Activated T-cell treated with anti-CD3 and anti-CD28 coated beads, Interleukin-2, amount 50 U/mL, for 4 hours (primary cell): ENCODE results near the gene PRKCD. TPM values are rescaled to one million over a fixed set of nuclear protein-coding genes. Genes with fewer than 3 reads are reported as not detected.

ENCODE experiments used
- ATAC-seq, 2 donors: fragments of 200-7000 bp; cut with Tn5 transposase; one replicate each; pipeline ENCODE4 v1.10.0; 2021
- DNase-seq: peaks from one replicate; pipeline ENCODE4 v3.0.0-alpha.2; 2020
- H3K27me3 Mint-ChIP-seq: one replicate; pipeline ENCODE4 v1.8.0; 2021; ENCODE audit warnings: low read depth, mixed read lengths
- H3K36me3 Mint-ChIP-seq: one replicate; pipeline ENCODE4 v1.8.0; 2022; ENCODE audit warnings: mixed read lengths; ENCODE audit not compliant: insufficient read depth
- H3K4me1 Mint-ChIP-seq: one replicate; pipeline ENCODE4 v1.8.0; 2021; ENCODE audit warnings: low read depth, mixed read lengths
- H3K4me3 Mint-ChIP-seq: one replicate; pipeline ENCODE4 v1.8.0; 2021; ENCODE audit warnings: mild to moderate bottlenecking, moderate library complexity, mixed read lengths
- H3K9me3 Mint-ChIP-seq: one replicate; pipeline ENCODE4 v1.8.0; 2021; ENCODE audit warnings: mixed read lengths
- total RNA-seq, 3 donors: library from RNA; stranded (reverse); gene quantifications; one replicate each; pipeline ENCODE4 v1.2.1, GENCODE V29; 2021

Gene PRKCD
- total RNA-seq, 3 donors from 2014 or later: 15.7 to 24.3 (median 19.1) TPM

DNA sequence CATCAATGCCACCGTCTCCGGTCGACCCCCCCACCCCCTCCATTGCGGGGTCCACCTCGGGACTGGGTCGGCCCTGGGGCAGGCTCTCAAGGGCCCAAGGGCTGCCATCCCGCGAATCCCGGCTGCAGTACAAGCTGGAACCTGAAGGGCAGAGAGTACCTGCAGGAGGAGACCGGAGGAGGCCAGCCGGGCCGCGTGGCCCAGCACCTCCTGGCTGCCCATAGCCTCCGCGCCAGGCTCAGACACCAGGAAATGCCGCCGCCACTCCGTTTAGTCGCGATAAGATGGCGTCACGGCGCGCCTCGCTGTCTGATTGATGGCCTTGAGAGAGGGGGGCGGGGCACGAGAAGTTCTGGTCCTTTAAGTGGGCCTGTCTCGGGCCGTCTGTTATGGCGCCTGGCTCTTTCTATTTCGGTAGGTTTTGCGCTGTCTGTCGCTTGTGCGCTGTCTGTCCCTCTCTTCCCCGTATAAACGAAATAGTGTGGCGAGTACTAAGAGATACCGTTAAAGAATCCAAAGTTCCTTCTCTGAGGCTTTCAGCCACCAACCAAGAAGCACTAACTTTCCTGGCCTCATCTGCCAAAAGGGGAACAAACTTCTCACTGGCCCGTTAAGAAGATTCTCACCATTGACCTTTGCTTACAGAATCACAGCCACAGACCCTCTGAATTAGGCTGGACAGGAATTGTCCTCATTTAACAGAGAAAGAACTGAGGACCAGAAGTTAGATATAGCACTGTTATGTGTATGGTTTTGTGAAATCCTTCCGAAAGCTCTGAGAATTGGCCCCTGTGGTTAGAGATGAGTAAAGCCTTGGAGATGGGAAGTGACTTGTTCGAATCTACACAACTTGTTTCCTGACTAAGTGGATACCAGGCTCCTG is 30.6 kb upstream of the PRKCD start, which contains the start of gene RFT1:
TSS of gene RFT1 (minus strand) at position 257 of the 883 bp plus-strand sequence. CDS start at position 222, 35 bp downstream.
- ATAC-seq (peak; percentile 93 to 94), DNase-seq (peak; percentile 98)
- Mint-ChIP-seq H3K4me3 (peak within 1 kb of the TSS; percentile 91), H3K4me1 (peaks cover 19% of the 10 kb centered on the region), H3K9me3 (no peaks in the 10 kb centered on the region), H3K36me3 (peaks cover 10% of the 10 kb centered on the region), H3K27me3 (no peaks in the 10 kb centered on the region)

DNA sequence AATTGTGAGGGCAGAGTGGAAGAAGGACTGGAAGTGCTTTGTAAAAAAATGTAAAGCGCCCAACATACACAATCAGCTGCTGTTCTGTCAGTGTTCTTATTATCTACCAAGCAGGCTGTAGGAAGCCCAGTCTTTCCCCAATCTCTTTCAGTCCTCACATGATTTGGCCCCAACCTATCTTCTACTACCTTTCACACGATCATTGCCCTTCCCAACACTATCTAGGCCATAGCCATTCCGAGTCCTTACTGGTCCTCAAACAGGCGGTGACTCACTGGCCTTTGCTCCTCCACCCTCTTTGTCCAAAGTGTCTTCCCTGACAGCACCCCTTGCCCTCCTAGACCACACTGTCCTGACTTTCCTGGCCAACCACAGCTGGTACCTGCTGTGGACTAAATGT is 29.9 kb upstream of the PRKCD start:
- Mint-ChIP-seq H3K36me3 (peaks cover 6% of the 10 kb centered on the region), H3K9me3 (no peaks in the 10 kb centered on the region), H3K4me3 (peak overlapping the region; percentile 91), H3K27me3 (no peaks in the 10 kb centered on the region), H3K4me1 (peaks cover 19% of the 10 kb centered on the region)
- ATAC-seq (no peak), DNase-seq (no peak)

DNA sequence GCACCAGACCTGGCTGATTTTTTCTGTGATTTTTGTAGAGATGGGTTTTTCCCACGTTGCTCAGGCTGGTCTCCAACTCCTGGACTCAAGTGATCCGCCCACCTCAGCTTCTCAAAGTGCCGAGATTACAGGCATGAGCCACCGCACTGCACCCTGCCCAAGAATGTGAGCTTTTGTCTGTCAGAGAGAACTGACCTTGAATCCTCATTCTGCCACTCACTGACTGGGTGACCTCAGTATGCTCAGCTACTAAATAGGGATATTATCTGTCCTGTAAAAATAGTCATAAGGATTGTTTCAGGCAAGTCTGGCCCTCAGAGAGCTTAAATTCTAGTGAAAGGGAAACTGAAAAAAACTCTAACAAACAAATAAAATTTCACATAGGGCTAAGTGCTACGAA is 28.7 kb upstream of the PRKCD start:
- Mint-ChIP-seq H3K27me3 (no peaks in the 10 kb centered on the region), H3K36me3 (no peaks in the 10 kb centered on the region), H3K4me3 (no peak overlapping the region), H3K9me3 (no peaks in the 10 kb centered on the region), H3K4me1 (peaks cover 19% of the 10 kb centered on the region)
- no peak for DNase-seq
- ATAC-seq: no peak

GRCh38 chr3:53134631-53135232 is 26.3 kb upstream of the PRKCD start:
- no peaks in the 10 kb centered on the region for H3K9me3 Mint-ChIP-seq
- peak; percentile 46 for DNase-seq
- peak; percentile 42 to 51 for ATAC-seq
- H3K36me3 Mint-ChIP-seq: no peaks in the 10 kb centered on the region
- no peaks in the 10 kb centered on the region for H3K27me3 Mint-ChIP-seq
- H3K4me3 Mint-ChIP-seq: no peak overlapping the region
- H3K4me1 Mint-ChIP-seq: peaks cover 12% of the 10 kb centered on the region

DNA sequence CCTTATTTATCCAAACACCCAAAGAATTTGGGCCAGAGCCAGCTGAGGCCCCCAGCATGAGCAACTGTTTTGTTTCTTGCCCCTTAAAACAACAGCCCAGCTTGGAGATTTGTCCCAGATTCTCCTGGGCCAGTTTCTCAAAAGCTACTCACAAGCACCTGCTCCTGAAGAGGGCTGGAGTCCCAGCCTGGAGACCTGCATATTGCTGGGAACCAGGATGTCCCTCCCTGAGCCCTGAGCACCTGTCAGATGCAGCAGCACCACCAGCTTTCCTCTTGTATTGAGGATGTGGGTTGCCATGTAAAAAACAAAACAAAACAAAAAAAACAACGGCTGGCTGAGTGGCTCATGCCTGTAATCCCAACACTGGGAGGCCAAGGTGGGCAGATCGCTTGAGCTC is 23.8 kb upstream of the PRKCD start:
- Mint-ChIP-seq H3K4me3 (no peak overlapping the region), H3K4me1 (no peaks in the 10 kb centered on the region), H3K36me3 (no peaks in the 10 kb centered on the region), H3K9me3 (no peaks in the 10 kb centered on the region), H3K27me3 (no peaks in the 10 kb centered on the region)
- DNase-seq (no peak), ATAC-seq (no peak)

DNA sequence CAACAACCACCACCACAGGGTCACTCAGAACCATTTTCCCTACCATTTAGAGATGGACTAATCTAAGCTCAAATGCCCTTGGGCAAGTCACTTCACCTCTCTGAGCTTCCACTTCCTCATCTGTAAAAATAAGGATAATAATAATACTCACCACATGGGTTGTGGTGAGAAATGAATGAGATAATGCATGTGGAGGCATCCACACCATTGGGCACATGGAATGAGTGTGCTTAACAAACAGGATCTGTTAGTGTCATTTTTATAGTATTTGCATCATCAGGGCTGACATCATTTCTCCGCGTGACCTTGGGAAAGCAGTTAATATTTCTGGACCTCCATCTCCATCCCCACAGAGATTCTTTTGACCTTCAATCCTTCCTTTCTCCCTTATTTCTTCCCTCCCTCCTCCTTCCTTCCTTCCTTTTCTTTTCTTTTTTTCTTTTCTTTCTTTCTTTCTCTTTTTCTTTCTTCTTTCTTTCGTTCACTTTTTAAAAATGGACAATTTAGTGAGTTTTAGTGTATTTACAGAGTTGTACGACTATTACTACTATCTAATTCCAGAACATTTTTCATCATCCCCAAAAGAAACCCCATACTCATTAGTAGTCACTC is 23.1 kb upstream of the PRKCD start:
- Mint-ChIP-seq H3K9me3 (no peaks in the 10 kb centered on the region), H3K4me1 (no peaks in the 10 kb centered on the region), H3K4me3 (peak overlapping the region; percentile 8), H3K36me3 (no peaks in the 10 kb centered on the region), H3K27me3 (no peaks in the 10 kb centered on the region)
- ATAC-seq: no peak
- DNase-seq: no peak

- Mint-ChIP-seq H3K27me3 (no peaks in the 10 kb centered on the region), H3K4me3 (no peak overlapping the region), H3K9me3 (no peaks in the 10 kb centered on the region), H3K4me1 (no peaks in the 10 kb centered on the region), H3K36me3 (no peaks in the 10 kb centered on the region)
- no peak for ATAC-seq
- no peak for DNase-seq
These were observed 20.8 kb upstream of the PRKCD start for GRCh38 chr3:53139906-53140846.

- no peak for DNase-seq
- no peaks in the 10 kb centered on the region for H3K9me3 Mint-ChIP-seq
- H3K4me1 Mint-ChIP-seq: no peaks in the 10 kb centered on the region
- no peaks in the 10 kb centered on the region for H3K36me3 Mint-ChIP-seq
- no peak overlapping the region for H3K4me3 Mint-ChIP-seq
- no peaks in the 10 kb centered on the region for H3K27me3 Mint-ChIP-seq
- peak; percentile 50 to 63 for ATAC-seq
These were observed 19.9 kb upstream of the PRKCD start for GRCh38 chr3:53140847-53141845.

DNA sequence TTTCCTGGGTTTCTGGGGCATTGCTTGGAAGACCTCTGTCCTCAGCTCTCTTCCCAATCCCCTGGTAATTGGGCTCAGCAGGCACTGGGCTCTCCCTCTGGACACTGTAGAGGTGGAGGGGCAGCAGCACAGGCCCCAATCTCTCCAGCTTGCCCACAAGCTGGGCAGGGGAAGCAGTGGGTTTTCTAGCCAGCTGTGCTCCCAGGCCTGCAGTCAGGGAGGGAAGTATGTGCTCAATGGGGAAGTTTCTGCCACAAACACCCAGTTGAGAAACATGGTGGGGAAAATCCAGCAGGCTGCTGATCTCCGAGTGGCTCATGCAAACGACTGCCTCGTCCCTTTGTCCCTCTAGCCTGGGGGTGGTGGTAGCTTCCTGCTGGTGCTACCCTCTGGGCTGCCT is 18.0 kb upstream of the PRKCD start:
- Mint-ChIP-seq H3K9me3 (no peaks in the 10 kb centered on the region), H3K4me3 (no peak overlapping the region), H3K4me1 (no peaks in the 10 kb centered on the region), H3K36me3 (no peaks in the 10 kb centered on the region), H3K27me3 (no peaks in the 10 kb centered on the region)
- DNase-seq (no peak), ATAC-seq (no peak)

- no peaks in the 10 kb centered on the region for H3K36me3 Mint-ChIP-seq
- H3K4me3 Mint-ChIP-seq: no peak overlapping the region
- H3K27me3 Mint-ChIP-seq: no peaks in the 10 kb centered on the region
- no peak for ATAC-seq
- DNase-seq: no peak
- no peaks in the 10 kb centered on the region for H3K9me3 Mint-ChIP-seq
- H3K4me1 Mint-ChIP-seq: no peaks in the 10 kb centered on the region
These were observed 16.6 kb upstream of the PRKCD start for GRCh38 chr3:53144446-53144845.

GRCh38 chr3:53144862-53145712 is 15.9 kb upstream of the PRKCD start:
- Mint-ChIP-seq H3K4me1 (no peaks in the 10 kb centered on the region), H3K9me3 (no peaks in the 10 kb centered on the region)
- ATAC-seq: no peak

GRCh38 chr3:53145713-53146080 is 15.3 kb upstream of the PRKCD start:
- H3K4me3 Mint-ChIP-seq: no peak overlapping the region
- no peak for ATAC-seq
- no peaks in the 10 kb centered on the region for H3K9me3 Mint-ChIP-seq
- no peak for DNase-seq
- H3K4me1 Mint-ChIP-seq: no peaks in the 10 kb centered on the region
- H3K36me3 Mint-ChIP-seq: no peaks in the 10 kb centered on the region
- no peaks in the 10 kb centered on the region for H3K27me3 Mint-ChIP-seq

More at GRCh38 chr3:53144862-53145712, 15.9 kb upstream of the PRKCD start:
- H3K36me3 Mint-ChIP-seq: no peaks in the 10 kb centered on the region
- no peaks in the 10 kb centered on the region for H3K27me3 Mint-ChIP-seq
- H3K4me3 Mint-ChIP-seq: no peak overlapping the region
- DNase-seq: no peak
